H1 (cell line): ENCODE results near the gene ACER3. TPM values are rescaled to one million over a fixed set of nuclear protein-coding genes. Genes with fewer than 3 reads are reported as not detected.
A peak's percentile ranks its signal among the peaks of the same experiment; 100 is the strongest.

Source experiments
- CTCF ChIA-PET: fragments of 300-600 bp; sonication (Branson Sonifier 250); formaldehyde crosslinking; loops from one replicate; lab custom pipeline; 2021; ENCODE audit not compliant: partially characterized antibody; lab: Charles Lee
- POLR2A ChIA-PET: fragments of 300-600 bp; sonication (Branson Sonifier 250); formaldehyde crosslinking; loops from one replicate; lab custom pipeline; 2021; ENCODE audit warnings: inconsistent platforms; ENCODE audit not compliant: partially characterized antibody; lab: Charles Lee
- DNase-seq, 2 experiments: peaks; one replicate each; pipeline versions ENCODE4 v3.0.0 to v3.0.0-alpha.2; 2010 to 2022; ENCODE audit warnings: low spot score in 2 of 2, low read depth in 1 of 2, mixed read lengths in 1 of 2
- FAIRE-seq: peaks from 2 replicates; lab custom pipeline; 2011; peaks lifted over from hg19 to GRCh38; lab: Jason Lieb, UNC
- H2AFZ ChIP-seq: 2 replicates; pipeline ENCODE4 v1.8.1; 2012; ENCODE audit warnings: low read length, inconsistent platforms
- H2AK5ac ChIP-seq: 2 replicates; pipeline ENCODE4 v1.6.1; 2013; ENCODE audit warnings: low read depth, low read length
- H2BK120ac ChIP-seq: replicated peaks from 2 replicates; pipeline ENCODE3; 2013; ENCODE audit warnings: low read depth, low read length, inconsistent platforms
- H2BK12ac ChIP-seq: 2 replicates; pipeline ENCODE4 v1.6.1; 2013; ENCODE audit warnings: low read depth, low read length
- H2BK15ac ChIP-seq: 2 replicates; pipeline ENCODE4 v1.6.1; 2013; ENCODE audit warnings: low read length
- H2BK20ac ChIP-seq: 2 replicates; pipeline ENCODE4 v1.6.1; 2013; ENCODE audit warnings: low read length
- H2BK5ac ChIP-seq: 2 replicates; pipeline ENCODE4 v1.6.1; 2013; ENCODE audit warnings: low read depth, low read length
- H3K14ac ChIP-seq: 2 replicates; pipeline ENCODE4 v1.6.1; 2013; ENCODE audit warnings: inconsistent platforms; ENCODE audit not compliant: insufficient read length
- H3K18ac ChIP-seq: 2 replicates; pipeline ENCODE4 v1.6.1; 2013; ENCODE audit warnings: low read length; ENCODE audit errors: extremely low read depth
- H3K23ac ChIP-seq: 2 replicates; pipeline ENCODE4 v1.6.1; 2013; ENCODE audit warnings: inconsistent platforms; ENCODE audit not compliant: insufficient read length
- H3K23me2 ChIP-seq: 2 replicates; pipeline ENCODE4 v1.6.1; 2013; ENCODE audit warnings: low read depth, low read length
- H3K27ac ChIP-seq: 2 replicates; pipeline ENCODE4 v1.6.1; 2011; ENCODE audit warnings: low read depth, low read length, inconsistent platforms
- H3K27me3 ChIP-seq, 4 experiments: replicated peaks in 1 of 4; 1 replicate in 1 of 4; 2 replicates in 3 of 4; pipeline versions ENCODE4 v1.6.1 to v1.8.1; 2011 to 2013; ENCODE audit warnings: low read length in 3 of 4, mild to moderate bottlenecking in 3 of 4, inconsistent platforms in 2 of 4, mixed read lengths in 2 of 4, moderate library complexity in 1 of 4; ENCODE audit not compliant: control insufficient read depth in 3 of 4, insufficient read depth in 3 of 4; ENCODE audit errors: extremely low read depth in 1 of 4
- H3K36me3 ChIP-seq, 4 experiments: 2 replicates each; pipeline versions ENCODE4 v1.6.1 to v1.8.1; 2011 to 2013; ENCODE audit warnings: mild to moderate bottlenecking in 4 of 4, low read length in 3 of 4, moderate library complexity in 2 of 4, control low read depth in 1 of 4, inconsistent platforms in 1 of 4; ENCODE audit not compliant: insufficient read depth in 4 of 4, control insufficient read depth in 2 of 4
- H3K4ac ChIP-seq: replicated peaks from 2 replicates; pipeline ENCODE3; 2013; ENCODE audit warnings: low read length, low read depth, mixed read lengths, inconsistent platforms; ENCODE audit not compliant: insufficient read length
- H3K4me1 ChIP-seq, 4 experiments: replicated peaks in 1 of 4; 1 replicate in 1 of 4; 2 replicates in 3 of 4; pipeline versions ENCODE4 v1.6.1 to v1.8.1; 2011 to 2013; ENCODE audit warnings: low read length in 3 of 4, inconsistent platforms in 2 of 4, mixed read lengths in 1 of 4; ENCODE audit not compliant: insufficient read depth in 4 of 4, control insufficient read depth in 3 of 4
- H3K4me2 ChIP-seq, 2 experiments: 2 replicates each; pipeline versions ENCODE4 v1.6.1 to v1.8.1; 2011 to 2013; ENCODE audit warnings: low read depth in 2 of 2, low read length in 2 of 2, control low read depth in 1 of 2, inconsistent platforms in 1 of 2, mild to moderate bottlenecking in 1 of 2; ENCODE audit not compliant: insufficient read depth in 1 of 2
- H3K4me3 ChIP-seq, 4 experiments: fragments of 200-600, 300-600 bp in 1 of 4; sonication (generic), shearing (Covaris generic), sonication (Bioruptor Twin) in 1 of 4; 2 replicates each; pipeline versions ENCODE4 v1.5.1 to v1.8.1; 2011 to 2016; ENCODE audit warnings: low read length in 4 of 4, low read depth in 3 of 4, control low read depth in 2 of 4, inconsistent platforms in 2 of 4, mild to moderate bottlenecking in 2 of 4, mixed read lengths in 1 of 4, moderate library complexity in 1 of 4; ENCODE audit not compliant: insufficient read depth in 2 of 4; ENCODE audit errors: extremely low read depth in 1 of 4
- H3K56ac ChIP-seq: replicated peaks from 2 replicates; pipeline ENCODE3; 2013; ENCODE audit warnings: low read depth, mild to moderate bottlenecking, mixed read lengths, low read length, inconsistent platforms; ENCODE audit not compliant: insufficient read length
- H3K79me1 ChIP-seq: 2 replicates; pipeline ENCODE4 v1.6.1; 2013; ENCODE audit warnings: low read depth, low read length, control low read depth
- H3K79me2 ChIP-seq, 2 experiments: 2 replicates each; pipeline versions ENCODE4 v1.6.1 to v1.8.1; 2012 to 2013; ENCODE audit warnings: low read length in 2 of 2, mild to moderate bottlenecking in 2 of 2, inconsistent platforms in 1 of 2; ENCODE audit not compliant: insufficient read depth in 2 of 2, control insufficient read depth in 1 of 2
- H3K9ac ChIP-seq, 4 experiments: replicated peaks in 1 of 4; 1 replicate in 1 of 4; 2 replicates in 3 of 4; pipeline versions ENCODE4 v1.6.1 to v1.8.1; 2011 to 2013; ENCODE audit warnings: low read depth in 3 of 4, low read length in 3 of 4, control low read depth in 2 of 4, mild to moderate bottlenecking in 2 of 4, moderate library complexity in 2 of 4, inconsistent platforms in 1 of 4; ENCODE audit errors: extremely low read depth in 1 of 4
- H3K9me3 ChIP-seq, 2 experiments: 2 replicates each; pipeline versions ENCODE4 v1.6.1 to v1.8.1; 2012 to 2013; ENCODE audit warnings: mild to moderate bottlenecking in 2 of 2, moderate library complexity in 2 of 2, control low read depth in 1 of 2, inconsistent platforms in 1 of 2, low read depth in 1 of 2, low read length in 1 of 2, mixed read lengths in 1 of 2; ENCODE audit not compliant: insufficient read depth in 2 of 2
- H4K20me1 ChIP-seq, 2 experiments: replicated peaks in 1 of 2; 2 replicates each; pipeline versions ENCODE3 to v1.8.1; 2011 to 2013; ENCODE audit warnings: inconsistent platforms in 2 of 2, low read length in 2 of 2, mild to moderate bottlenecking in 1 of 2; ENCODE audit not compliant: insufficient read depth in 2 of 2, control insufficient read depth in 1 of 2
- H4K5ac ChIP-seq: 2 replicates; pipeline ENCODE4 v1.6.1; 2013; ENCODE audit warnings: low read length, low read depth, mixed read lengths, inconsistent platforms; ENCODE audit not compliant: insufficient read length
- H4K8ac ChIP-seq: 2 replicates; pipeline ENCODE4 v1.8.0; 2013; ENCODE audit warnings: mild to moderate bottlenecking, moderate library complexity, low read length, inconsistent platforms; ENCODE audit not compliant: insufficient read depth; ENCODE audit errors: extremely low read depth
- H4K91ac ChIP-seq: replicated peaks from 2 replicates; pipeline ENCODE3; 2013; ENCODE audit warnings: low read length, mixed read lengths, inconsistent platforms; ENCODE audit not compliant: insufficient read length
- WGBS, 2 experiments: shearing (Covaris generic) in 1 of 2; methylation state at CpG; one replicate each; pipeline versions ENCODE4 v1.1.6 to v1.1.7; 2013 to 2015; ENCODE audit warnings: low lambda C conversion rate in 2 of 2, mixed read lengths in 2 of 2, inconsistent platforms in 1 of 2, low coverage in 1 of 2, missing lambda C conversion rate in 1 of 2; ENCODE audit not compliant: insufficient replicate concordance in 2 of 2, insufficient coverage in 1 of 2, insufficient read length in 1 of 2; ENCODE audit errors: extremely low coverage in 1 of 2, missing lambda C conversion rate in 1 of 2; 5-methylcytosine and 5-hydroxymethylcytosine counted together
- polyA plus RNA-seq, 7 experiments: library from polyadenylated mRNA; depleted of rRNA in 3 of 7; stranded (reverse) in 5 of 7; unstranded in 2 of 7; fragments of >200 nt in 5 of 7; fragments of 200-250 nt in 2 of 7; gene quantifications; 1 replicate in 5 of 7; 2 replicates in 1 of 7; 4 replicates in 1 of 7; pipeline versions ENCODE4 v1.2.1 to v1.2.3, GENCODE V29; 2011 to 2013; ENCODE audit warnings: missing spikeins in 2 of 7, mixed read lengths in 2 of 7
- total RNA-seq: library from RNA; stranded (reverse); fragmentation: NEBNext Ultra II Directional; extraction: Animal tissue kit (Norgen Biotek cat#: 25700); gene quantifications from 2 replicates; pipeline ENCODE4 v1.2.1, GENCODE V29; 2021

ACER3 gene
- total and polyA plus RNA-seq, 2 of the 8 experiments (the other 6 are each of a cell fraction or from before 2014, with no cell fraction given): 5.7 to 16.2 TPM

DNA sequence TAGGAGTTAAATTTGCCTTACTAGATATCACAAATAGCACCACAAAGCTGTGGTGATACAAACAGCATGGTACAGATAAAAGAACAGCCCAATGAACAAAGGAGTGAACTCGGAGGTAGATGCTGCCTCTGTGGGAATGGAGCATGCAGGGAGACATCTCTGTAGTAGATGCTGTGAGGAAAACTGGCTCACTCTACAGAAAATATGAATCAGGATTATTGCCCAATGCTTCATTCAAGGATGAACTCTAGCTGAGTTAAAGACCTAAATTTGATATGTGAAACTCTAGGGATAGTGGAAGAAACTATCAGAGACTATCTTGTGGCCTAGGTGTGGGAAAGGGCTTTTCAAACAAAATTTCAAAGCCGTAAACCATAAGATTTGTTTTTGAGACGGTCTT lies 190.8 kb downstream of the ACER3 start:
- peaks cover 0 to 3% of the 10 kb centered on the region in 2 experiments; a peak in 1 of 4 replicates for H3K9me3 ChIP-seq
- DNase-seq (no peak), FAIRE-seq (no peak)
- peak overlapping the region; percentile 74; the same call in 1 of the 2 replicates for H4K8ac ChIP-seq
- H3K4me3 ChIP-seq: no peak overlapping the region
- H3K56ac ChIP-seq: no peak overlapping the region
- no peak overlapping the region for H3K4me2 ChIP-seq
- no peak overlapping the region for H2BK20ac ChIP-seq
- no peak overlapping the region for H3K9ac ChIP-seq
- H2AFZ ChIP-seq: no peak overlapping the region
- no peaks in the 10 kb centered on the region for H3K4me1 ChIP-seq
- H3K23ac ChIP-seq: no peak overlapping the region
- no peak overlapping the region for H3K27ac ChIP-seq
- H3K14ac ChIP-seq: no peak overlapping the region
- ChIA-PET CTCF (interaction anchor here (0.7 to 12.7 kb wide), 7 partner anchors 10 to 132 kb away, joined by 3 to 201 read pairs (median 4); no protein-coding TSS in a partner anchor), POLR2A (interaction anchor here (0.8 kb wide), 1 partner anchor 18 kb away, joined by 3 read pairs; no protein-coding TSS in a partner anchor)
- no peak overlapping the region for H3K18ac ChIP-seq
- no peak overlapping the region for H2BK120ac ChIP-seq
- H4K20me1 ChIP-seq: no peaks in the 10 kb centered on the region
- H2BK15ac ChIP-seq: no peak overlapping the region
- H2BK5ac ChIP-seq: no peak overlapping the region
- H3K79me1 ChIP-seq: no peaks in the 10 kb centered on the region
- 0 out of 2 replicates have a peak overlapping the region, but pooled peaks have one; percentile 53 for H2AK5ac ChIP-seq
- no peaks in the 10 kb centered on the region for H3K23me2 ChIP-seq
- no peaks in the 10 kb centered on the region for H3K79me2 ChIP-seq
- H3K4ac ChIP-seq: no peak overlapping the region
- no peaks in the 10 kb centered on the region for H3K36me3 ChIP-seq
- H2BK12ac ChIP-seq: no peak overlapping the region
- H4K5ac ChIP-seq: peak overlapping the region; percentile 30
- H3K27me3 ChIP-seq: no peaks in the 10 kb centered on the region
- 86% methylated on average over 3 of the region's 3 CpGs; no CpG with 5 or more reads in 1 of the 2 experiments for WGBS, 2 experiments
- no peak overlapping the region for H4K91ac ChIP-seq
